GM12801 (cell line): ENCODE measurements around the gene DNAH9.

ENCODE experiments used
- TF ChIP-seq, protein P1 (sequence below): IDR thresholded peaks from one replicate; pipeline ENCODE4 v1.5.1; 2011; ENCODE audit warnings: control low read depth; ENCODE audit not compliant: insufficient read length; ENCODE audit errors: extremely low read depth

Gene DNAH9

DNA sequence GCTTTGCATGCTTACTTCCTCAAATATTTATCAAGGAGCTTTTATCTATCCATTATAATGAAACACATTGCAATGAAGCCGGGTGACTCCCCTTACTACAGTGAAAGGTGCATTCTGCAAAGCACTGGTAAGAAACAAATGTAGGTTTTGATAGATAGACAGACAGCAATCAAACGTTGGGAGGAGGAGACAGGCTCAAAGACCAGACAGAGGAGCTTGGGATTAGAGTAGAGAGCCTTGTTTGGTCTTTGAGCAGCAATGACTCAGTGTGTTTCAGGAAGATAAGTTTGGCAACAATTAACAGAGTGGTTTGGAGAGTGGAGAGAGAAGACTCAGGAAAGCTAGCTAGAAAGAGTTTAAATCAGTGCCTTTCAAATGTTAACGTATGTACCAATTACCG lies 330.2 kb downstream of the DNAH9 start:
- TF ChIP-seq, protein P1, sequence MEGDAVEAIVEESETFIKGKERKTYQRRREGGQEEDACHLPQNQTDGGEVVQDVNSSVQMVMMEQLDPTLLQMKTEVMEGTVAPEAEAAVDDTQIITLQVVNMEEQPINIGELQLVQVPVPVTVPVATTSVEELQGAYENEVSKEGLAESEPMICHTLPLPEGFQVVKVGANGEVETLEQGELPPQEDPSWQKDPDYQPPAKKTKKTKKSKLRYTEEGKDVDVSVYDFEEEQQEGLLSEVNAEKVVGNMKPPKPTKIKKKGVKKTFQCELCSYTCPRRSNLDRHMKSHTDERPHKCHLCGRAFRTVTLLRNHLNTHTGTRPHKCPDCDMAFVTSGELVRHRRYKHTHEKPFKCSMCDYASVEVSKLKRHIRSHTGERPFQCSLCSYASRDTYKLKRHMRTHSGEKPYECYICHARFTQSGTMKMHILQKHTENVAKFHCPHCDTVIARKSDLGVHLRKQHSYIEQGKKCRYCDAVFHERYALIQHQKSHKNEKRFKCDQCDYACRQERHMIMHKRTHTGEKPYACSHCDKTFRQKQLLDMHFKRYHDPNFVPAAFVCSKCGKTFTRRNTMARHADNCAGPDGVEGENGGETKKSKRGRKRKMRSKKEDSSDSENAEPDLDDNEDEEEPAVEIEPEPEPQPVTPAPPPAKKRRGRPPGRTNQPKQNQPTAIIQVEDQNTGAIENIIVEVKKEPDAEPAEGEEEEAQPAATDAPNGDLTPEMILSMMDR = no peak

DNA sequence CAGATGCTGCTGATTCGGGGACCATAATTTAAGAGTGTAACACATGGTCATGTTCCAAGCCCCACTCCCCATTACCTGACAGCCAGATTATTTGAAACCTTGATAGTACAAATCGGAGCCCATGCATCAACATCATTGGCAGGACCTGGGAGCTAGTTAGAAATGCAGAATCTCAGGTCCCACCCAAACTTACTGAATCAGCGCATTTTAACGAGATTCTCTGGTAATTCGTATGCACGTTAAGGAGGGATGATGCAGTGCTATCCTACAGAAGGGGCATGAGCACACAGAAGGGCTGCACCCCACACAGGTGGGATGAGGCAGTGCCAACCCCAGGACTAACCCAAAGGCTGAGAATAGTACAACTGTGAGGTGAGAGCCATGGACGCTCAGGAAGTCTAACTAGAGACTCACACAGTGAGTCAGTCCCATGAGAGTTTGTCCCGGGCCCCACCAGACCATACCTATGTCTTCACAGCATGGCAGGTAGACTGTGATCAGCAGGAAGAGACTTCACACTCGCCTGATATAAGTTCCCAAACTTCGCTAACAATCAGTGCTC lies 334.1 kb downstream of the DNAH9 start:
- TF ChIP-seq, protein P1 = no peak

DNA sequence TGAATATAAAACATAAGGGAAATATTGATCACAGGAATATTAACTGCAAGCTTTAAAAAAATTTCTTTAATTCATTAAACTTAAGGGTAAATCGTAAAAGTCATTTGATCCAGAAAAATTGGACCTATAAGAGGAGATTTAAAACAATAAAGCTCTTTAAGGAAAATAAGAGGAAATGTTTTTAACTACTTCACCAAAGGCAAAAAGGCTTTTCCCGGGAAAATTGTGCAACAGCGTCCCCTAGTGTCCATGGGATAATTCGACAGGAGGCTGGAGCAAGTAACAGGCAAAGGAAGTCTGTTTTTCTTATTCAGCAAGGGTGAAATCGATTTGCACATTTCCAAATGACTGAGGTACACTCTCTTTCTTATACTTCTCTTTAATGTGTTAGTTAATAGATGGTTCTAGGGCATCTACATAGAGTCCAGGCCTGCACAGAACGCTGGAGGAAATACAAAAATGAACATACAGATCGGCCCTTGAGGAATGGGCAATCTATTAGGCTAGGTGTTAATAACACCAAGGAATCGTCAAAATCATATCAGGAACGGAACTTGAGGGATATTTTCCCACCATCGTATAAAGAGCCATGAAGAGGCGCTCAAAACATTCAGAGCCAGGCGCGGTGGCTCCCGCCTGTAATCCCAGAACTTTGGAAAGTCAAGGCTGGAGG lies 337.6 kb downstream of the DNAH9 start:
- TF ChIP-seq, protein P1 = no peak

DNA sequence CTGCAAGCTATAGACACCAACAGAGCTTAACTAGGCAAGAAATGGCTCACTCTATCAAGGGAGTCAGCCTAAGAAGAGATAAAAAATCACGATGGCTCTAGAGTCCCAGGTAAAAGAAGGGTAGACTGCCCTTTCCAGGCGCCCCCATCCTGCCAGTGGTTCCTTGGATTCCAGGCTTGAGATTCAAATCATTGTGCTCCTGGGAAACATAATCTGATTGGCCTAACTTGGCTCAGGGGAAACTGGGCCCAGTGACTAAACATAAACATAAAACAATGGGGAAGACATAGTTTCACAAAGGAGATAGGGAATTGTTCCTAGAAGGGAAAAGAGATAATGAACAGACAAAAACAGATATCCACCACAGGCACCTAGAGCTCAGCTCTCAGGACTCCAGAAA lies 342.6 kb downstream of the DNAH9 start:
- TF ChIP-seq, protein P1 = no peak

DNA sequence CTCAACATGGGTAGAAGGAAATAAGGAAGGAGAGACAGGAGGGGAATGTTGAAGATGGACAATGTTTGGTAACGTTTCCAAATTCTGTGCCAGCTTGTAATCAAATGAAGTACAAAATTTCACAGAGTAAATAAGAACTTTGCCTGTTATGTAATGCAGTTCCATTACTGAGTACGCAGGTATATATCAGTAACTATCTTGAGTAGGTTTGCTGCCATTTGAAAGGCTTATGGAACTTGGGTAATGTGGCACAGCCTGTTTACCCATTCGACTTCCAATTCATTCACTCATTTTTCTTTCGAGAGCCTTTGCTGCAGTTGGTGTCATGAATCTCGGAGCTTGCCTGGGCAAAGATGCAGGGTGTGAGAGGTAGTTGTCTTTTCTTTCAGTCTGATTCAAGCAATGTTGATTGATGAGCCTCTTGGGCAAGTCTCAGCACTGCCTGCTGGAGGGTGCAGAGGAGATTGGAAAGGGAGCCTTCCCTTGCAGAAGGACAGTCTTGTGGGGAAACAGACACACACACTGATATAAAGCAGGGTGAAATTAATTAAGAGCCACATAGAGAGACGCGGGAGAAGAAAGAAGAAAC lies 345.6 kb downstream of the DNAH9 start:
- TF ChIP-seq, protein P1 = no peak

DNA sequence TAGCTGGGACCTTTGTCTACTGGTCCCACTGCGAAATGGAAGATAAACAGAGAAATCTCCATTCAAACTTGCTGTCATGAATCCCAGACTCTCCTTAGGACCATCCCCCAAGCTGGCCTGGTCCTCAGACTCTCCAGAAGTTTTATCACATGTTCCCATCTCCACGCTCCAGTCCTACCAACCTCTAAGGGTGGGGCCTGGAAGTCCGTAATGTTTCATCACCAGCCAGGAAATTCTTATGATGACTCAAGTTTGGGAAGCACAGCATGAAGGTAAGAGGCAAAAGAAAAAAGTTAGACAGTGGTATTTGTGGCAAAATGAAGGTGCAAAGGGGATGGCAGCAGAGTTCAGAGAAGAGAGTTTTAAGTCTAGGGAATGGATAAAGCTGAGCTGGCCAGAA lies 346.3 kb downstream of the DNAH9 start:
- TF ChIP-seq, protein P1 = no peak

DNA sequence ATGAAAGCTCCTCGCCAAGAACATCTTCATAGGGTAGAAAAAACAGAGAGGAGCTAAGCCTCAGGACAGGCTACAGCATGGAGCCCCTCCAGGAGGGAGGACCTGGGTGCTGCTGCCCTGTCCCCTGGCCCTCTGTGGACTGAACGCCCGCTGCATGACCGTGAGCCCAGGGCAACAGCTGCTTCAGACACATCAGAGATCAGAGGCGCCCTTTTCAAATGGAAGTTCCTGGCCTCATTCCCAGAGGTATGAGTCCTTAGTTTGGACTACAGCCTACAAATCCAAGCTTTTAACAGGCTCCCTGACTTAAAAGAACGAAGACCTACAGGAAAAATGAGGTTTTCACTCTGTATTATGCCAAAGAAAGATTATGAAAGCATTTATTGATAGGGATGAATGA lies 350.5 kb downstream of the DNAH9 start:
- TF ChIP-seq, protein P1 = no peak
